Stimulated activated CD4-positive, alpha-beta T cell treated with anti-CD3 and anti-CD28 coated beads, Interleukin-2, amount 100 ng/mL, for 48 hours (primary cell): ENCODE results near the gene ABL1.

ENCODE experiments used
- DNase-seq, 2 donors: peaks; one replicate each; pipeline ENCODE4 v3.0.0-alpha.2; 2020

ABL1 gene

DNA sequence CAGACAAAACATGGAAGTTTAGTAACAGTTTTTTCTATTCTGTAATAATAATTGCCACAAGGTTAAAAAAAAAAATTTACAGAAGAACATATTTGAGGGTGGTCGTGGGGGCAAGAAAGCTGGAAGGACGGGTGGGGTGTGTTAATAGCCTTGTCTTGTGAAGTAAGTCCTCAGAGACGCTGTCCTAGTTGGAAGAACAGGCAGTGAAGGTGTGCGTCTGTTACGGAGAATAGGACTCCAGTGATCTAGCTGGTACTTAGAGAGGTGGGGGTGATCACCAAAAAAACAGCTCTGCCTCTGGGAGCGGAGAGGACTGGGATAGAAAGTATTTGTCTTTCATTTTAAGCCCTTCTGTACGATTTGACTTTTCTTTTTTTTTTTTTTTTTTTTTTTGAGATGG lies 17.7 kb downstream of the ABL1 start:
- no peak for DNase-seq

DNA sequence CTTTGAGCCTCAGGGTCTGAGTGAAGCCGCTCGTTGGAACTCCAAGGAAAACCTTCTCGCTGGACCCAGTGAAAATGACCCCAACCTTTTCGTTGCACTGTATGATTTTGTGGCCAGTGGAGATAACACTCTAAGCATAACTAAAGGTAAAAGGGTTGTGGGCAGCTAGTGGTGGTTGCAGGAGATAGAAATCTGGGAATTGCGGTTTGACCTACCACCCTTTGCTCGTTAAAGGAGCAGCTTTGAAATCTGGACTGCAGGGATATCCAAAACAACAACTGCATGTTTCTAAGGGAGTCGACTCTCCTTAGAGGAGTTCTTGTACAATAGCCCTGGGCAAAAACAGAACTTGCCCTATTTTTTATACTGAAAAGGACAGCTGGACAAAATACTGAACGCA lies 19.0 kb downstream of the ABL1 start:
- no peak for DNase-seq

DNA sequence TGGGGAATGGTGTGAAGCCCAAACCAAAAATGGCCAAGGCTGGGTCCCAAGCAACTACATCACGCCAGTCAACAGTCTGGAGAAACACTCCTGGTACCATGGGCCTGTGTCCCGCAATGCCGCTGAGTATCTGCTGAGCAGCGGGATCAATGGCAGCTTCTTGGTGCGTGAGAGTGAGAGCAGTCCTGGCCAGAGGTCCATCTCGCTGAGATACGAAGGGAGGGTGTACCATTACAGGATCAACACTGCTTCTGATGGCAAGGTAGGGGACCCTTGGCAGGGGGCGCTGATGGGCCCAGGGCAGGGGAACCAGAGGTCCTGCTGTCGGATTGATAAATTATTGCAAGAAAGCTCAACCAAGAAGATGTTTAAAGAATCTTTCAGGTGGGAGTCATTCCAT lies 19.8 kb downstream of the ABL1 start:
- no peak for DNase-seq

DNA sequence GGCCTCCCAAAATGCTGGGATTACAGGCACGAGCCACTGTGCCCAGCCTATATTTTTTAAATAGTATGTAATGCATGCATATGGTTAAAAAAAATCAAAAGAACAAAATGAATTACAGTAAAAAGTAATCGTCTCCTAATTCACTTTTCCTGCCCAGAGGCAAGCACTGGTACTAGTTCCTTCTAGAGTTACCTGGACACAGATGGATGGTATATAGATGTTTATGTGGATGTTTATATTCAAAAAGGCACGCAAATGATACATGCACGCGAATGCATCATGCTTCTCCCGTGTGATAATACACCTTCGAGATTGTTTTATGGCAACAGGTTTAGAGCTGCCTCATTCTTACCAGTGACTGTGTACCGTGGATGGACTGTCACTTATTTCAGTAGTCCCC lies 21.4 kb downstream of the ABL1 start:
- DNase-seq: no peak

DNA sequence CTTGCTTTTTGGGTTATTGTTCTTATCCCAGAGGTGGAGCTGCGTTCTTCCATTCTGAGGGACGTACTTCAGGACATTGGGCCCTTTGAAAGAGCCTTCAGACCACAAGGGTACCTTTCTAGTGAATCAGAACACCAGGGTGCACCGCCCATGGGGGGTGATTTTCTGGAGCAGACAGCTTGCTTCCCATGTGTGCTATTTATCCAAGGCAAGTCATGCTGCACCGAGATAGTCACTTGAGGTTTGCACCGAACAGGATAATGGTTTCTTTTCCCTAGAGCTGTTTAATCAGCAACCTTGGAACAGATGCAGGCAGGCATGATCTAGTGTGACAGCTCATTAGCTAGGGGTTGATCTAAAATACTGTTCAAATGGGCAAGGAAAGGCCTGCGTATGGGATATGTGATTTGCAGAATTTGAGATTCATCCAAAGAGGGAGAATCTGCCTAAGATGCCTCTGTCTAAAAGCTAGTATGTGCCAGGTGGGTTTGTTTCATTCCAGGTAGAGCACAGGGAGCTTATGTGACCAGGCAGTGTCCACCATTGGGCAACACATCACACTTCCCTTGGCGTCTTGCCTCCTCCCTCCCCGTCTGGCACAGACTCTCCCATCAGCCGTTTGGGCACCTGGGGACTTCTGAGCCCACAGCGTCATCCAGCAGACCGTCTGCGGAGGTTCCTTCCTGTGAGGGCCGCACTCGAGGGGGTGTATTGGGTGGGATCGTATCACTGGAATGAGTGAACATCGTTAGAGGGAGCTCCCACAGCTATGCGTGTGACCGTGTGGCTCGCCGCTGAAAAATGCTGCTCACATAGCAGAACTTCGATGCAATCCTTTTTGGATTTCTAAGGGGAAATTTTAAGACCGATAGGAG lies 23.0 kb downstream of the ABL1 start:
- no peak for DNase-seq

DNA sequence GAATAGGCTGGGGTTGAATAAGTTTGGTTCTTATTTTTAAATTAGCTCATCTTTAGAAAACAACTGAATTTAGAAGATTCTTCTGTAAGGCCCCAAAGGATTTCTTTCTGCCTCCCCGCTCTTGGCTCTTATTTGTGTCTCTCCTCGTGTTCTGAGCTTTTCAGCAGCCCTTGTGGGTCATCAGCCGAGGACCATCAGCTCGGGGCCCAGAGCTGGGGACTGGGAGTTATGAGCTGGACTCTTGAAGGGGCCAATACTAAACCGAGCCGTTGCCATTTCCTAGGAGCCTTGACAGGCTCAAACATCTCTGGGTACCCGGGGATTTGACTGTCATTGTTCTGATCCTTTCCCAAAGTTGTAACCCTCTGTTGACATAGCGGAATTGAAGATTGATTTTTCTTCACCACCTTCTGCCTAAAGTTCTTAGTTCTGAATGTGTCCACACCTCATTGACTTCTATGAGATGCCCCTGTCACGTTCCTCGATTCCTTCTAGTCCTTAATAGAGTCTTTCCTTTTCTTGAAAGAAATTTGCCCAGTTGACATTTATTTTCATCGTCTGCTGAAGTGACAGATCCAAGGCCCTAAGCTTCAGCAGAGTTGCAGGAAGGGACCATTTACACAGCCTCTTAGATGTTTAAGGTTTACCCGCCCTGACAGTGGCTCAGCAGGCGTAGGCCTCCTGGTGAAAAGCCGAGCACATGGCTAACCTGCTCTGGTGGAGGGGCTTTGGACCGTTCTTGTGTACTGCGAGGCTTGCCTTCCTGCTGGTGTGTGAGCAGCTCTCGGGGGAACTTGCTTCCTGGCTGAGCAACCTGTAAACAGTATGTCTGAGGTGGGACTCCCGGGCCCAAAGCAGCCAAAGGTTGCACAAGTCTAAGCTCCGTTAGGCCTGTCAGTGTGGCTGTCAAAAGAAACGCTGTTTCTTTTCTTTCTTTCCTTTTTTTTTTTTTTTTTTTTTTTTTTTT lies 24.0 kb downstream of the ABL1 start:
- no peak for DNase-seq

DNA sequence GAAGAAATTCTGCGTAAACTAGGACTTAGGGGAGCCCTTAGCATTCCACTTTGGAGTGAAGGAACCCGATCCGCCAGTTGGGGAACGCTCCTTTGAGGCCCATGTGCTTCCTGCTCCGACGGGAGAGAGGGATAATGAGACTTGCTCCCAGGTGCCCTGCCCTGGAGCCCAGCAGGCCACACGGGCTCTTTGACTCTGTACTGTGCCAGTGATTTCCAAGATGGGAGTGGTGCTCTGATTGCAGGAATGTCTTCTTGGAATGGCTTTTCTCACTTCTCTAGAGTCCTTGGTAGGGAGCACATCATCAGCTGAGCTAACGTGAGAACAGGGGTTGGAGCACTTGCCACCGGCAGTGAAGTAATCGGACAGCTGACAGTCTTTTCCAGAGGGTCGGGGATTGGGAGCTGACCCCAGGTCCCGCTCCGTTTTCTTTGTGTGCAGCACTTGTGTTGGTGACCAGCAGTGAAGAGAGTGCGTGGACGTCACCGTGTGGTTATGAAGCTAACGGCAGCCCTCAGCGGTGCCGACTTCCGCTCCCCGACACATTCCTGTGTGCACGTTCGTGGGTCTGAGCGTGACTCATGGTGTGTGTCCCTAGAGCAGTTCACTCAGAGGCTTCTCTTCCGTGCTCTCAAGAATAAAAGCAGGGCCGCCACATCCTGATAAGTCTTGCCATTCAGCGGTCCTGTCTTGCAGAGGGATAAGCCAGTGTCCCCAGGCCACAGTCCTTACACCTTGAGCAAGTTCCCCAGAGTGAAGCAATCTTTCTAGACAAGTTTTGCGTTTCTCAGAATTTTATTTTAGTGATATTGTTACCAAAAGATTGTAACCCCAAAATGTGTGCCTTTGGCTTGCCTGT lies 25.6 kb downstream of the ABL1 start:
- DNase-seq: no peak

DNA sequence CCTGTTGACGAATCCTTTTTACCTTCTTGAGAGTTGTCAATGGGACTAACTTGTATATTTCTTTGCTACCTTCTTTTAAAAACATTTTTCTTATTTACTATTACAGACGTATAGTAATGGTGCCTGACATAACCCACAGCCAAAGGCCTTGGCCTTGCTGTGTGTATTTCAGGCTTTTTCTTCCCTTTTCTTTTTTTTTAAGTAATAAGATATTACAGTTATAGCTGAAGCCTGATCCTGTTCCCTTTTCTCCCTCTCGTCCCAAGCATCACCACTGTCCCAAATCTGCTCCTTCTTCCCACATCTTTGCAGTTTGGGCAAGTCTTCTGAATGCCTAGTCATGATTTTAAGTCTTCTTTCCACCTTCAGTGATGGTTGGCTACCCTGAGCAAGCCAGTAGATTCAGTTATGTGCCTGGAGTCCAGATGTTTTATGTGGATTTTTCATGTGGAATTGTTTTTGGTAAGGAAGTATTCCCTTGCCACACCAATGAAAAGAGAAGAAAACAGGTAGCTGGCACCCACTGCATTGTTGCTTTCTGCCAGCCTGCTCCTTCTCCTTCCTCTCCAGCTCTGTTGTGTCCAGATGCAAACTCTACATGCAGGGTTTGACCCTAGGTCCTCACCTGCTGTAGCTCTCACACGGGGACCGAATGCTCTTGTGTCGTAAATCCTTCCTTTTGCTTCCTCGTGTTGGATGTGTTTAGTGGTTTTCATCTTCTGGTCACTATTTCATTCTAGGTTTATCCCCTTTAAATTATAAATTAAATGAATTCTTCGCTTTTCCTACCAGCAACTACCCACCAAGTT lies 26.5 kb downstream of the ABL1 start:
- no peak for DNase-seq

DNA sequence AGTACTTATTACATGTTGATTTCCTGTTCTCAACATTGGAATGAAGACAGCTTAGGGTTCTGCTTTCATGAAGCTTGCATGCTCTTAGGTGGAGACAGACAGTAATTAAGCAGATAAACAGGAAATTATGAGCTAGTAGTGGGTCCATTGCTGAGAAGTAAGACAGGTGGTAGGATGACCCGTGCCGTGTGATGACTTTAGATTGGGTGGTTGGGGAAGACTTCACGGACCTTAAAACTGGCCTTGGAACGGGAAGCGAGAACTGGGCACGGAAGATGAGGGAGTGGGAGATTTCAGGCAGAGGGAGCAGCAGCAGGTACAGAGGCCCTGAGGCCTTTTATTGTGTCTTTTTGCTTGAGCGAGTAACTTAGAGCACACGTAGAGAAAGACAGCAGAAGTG lies 27.2 kb downstream of the ABL1 start:
- DNase-seq: no peak

DNA sequence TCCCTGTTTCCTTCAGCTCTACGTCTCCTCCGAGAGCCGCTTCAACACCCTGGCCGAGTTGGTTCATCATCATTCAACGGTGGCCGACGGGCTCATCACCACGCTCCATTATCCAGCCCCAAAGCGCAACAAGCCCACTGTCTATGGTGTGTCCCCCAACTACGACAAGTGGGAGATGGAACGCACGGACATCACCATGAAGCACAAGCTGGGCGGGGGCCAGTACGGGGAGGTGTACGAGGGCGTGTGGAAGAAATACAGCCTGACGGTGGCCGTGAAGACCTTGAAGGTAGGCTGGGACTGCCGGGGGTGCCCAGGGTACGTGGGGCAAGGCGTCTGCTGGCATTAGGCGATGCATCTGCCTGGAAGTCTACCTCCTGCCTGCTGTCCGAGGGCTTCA lies 27.7 kb downstream of the ABL1 start:
- no peak for DNase-seq

DNA sequence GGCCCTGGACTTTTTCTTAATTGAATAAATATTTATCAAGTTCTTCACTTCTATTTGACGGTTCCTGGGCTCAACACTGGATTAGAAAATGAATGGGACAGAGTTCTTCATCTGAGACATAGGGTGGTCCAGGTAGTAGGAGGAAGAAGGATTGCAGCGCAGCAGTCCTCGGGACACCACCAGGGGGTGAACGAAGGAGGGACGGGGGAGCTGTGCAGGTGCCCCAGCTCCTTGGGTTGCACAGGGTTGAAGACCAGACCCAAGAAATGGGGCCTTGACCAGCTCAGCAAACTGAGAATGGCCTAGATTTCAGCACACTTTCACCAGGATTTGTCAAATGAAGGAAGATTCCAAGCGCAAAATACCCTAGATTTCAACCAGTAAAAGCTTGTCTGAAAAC lies 29.5 kb downstream of the ABL1 start:
- no peak for DNase-seq

DNA sequence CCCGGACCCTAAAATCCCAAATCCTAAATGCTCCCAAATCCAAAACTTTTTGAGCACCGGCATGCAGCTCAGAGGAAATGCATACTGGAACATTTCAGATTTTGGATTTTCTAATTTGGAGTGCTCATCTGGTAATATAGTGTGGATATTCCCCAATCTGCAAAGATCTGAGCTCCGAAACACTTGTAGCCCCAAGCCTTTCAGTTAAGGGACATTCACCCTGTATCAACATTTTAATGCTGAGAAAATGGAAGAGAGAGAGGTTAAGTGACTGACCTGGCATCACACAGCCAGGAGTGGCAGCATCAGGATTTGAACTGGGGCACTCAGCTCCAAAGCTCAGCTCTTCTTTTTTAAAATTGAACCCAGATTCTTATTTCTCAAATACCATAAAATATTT lies 30.9 kb downstream of the ABL1 start:
- no peak for DNase-seq

DNA sequence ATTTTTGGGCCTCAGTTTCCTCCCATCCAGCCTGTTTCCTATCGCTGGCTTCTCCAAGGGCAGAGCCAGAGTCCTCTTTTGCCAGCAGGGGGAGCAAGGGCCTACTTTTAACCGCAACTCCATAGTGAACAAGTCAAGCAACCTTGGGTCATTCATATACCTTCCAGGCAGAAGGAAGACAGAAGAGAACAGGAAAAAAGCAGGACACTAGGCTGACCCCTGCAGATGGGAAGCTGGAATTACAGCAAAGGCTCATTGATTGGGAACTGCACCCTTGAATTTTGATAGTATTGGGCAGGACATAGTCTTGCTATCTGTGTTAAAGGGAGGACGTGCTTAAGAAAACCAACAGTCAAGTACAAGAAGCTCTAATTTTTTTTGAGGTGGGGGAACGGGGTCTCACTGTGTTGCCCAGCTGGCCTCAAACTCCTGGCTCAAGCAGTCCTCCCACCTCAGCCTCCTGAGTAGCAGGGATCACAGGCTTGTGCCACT lies 31.5 kb downstream of the ABL1 start:
- DNase-seq: peak; percentile 52 to 61

DNA sequence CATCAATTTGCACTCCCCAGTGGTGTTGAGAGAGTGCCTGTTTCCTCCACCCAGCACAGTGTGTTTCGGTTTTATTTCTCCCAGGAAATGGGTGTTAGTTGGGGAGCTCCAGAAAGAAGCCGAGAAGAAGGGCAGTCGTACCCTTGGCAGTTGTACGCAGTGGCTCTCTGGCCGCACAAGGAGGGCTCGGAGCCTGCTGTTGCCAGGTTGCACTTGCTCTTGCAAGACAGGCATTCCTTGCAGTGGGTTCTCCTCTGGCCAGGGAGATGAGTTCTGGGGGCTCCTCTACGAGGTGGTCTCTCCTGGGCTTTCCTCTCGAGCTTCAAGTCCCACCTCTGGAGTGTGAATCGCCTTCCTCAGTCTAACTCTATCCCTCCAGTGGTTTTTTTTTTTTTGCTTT lies 32.5 kb downstream of the ABL1 start:
- DNase-seq: no peak

DNA sequence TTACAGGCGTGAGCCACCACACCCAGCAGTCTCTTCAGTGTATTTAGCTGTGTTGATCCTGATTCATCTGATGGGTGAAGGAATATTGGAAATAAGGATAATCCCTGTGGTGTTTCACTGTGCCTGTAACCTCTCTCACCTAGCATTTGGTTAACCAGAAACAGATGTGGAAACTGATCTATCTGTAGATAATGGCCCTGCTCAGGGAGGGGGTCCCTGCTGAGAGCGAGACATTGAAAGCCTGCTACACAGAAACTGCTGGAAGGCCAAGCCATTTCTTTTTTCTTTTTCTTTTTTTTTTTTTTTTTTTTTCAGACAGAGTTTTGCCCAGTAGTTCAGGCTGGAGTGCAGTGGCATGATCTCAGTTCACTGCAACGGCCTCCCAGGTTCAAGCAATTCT lies 33.2 kb downstream of the ABL1 start:
- no peak for DNase-seq

DNA sequence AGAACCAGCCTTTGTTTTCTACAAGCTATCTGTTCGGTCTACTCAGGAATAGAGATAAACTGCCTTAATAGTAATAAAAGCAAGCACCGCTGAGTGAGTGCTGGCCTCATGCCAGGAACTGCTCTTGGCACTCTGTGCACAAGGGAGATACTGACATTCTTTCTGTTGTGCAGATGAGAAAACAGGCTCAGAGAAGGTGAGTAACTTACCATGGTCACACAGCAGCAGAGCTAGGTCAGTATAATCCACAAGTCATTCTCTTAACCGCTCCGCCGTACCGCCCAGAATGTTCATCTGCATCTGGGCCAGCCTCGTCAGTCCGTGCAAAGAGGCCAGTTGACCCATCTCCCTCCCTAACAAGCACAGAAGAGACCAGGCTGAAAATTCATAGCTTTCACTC lies 34.2 kb downstream of the ABL1 start:
- no peak for DNase-seq

DNA sequence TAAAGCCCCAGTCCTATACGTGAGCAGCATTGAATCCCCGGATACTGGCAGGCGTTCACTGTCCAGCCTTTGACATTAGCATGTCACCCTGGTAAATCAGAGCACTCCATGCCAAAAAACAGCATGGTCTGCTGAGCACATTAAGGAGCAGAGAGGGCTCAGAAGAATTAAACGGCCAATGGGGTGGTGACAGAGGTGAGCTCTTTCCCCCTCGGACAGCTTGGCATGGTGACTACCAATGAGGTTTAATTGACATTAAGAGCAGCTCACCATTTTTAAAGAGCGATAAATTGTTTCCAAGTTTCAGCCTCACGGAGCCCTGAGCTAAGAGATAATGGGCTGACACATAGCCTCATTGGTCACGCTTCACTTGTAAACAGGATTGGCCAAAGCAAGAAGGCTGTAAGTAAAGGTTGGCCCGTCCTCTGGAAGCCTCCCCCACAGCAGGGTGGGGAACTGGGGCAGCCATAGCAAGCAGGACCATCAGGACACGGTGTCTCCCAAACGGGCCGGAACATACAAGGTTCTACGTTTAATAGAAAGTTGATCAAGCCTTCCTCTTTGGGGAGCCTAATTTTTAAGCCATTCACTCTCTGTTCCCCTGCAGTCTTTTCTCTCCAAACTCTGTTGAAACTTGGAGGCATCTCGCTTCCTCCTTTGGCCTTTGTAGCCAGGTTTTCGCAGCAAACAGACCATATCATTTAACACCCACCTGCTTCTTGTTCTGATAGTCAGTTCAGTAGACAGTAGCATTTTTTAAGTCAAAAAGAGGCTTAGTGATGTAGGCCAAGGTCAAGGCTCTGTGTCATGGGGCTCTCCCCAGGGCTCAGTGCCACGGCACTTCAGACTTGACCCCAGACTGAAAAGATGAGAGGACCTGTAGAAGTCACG lies 35.7 kb downstream of the ABL1 start:
- no peak for DNase-seq

DNA sequence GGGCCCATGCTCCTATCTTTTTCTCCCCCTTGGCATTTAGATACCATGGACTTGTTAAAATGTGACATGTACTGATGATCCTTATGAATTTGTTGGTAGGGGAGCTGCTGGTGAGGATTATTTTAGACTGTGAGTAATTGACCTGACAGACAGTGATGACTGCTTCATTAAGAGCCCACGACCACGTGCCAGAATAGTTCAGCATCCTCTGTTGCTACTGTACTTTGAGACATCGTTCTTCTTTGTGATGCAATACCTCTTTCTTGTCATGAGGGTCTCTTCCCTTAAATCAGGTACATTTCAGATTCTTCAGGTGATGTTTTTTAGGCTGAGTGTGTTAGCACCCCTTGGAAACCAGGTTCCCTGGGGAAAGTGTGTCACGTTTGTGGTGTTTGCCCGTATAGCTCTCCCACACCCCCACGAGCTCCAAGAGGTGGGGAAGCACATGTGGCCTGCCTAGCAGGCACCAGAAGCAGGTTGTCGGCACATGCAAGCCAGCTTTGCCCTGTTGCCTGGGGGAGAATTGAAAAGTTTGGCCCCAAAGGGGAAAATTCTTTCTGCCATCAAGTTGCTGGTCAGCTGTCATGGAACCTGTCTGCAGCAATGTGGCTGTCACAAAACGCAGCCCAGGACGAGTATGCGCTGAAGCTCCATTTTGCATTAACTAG lies 36.5 kb downstream of the ABL1 start:
- DNase-seq: no peak

DNA sequence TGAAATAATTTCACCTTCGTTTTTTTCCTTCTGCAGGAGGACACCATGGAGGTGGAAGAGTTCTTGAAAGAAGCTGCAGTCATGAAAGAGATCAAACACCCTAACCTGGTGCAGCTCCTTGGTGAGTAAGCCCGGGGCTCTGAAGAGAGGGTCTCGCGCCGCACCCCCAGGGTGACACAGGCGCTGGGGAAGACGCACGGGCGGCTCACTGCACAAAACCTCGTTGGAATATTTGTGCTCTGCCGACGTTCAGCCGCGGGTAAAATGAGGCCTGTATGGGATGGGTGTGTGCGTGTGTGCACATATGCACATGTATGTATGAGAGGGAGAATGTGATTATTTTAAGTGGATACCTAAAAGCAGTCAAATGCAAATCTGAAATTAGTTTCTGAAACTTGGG lies 37.0 kb downstream of the ABL1 start:
- no peak for DNase-seq

DNA sequence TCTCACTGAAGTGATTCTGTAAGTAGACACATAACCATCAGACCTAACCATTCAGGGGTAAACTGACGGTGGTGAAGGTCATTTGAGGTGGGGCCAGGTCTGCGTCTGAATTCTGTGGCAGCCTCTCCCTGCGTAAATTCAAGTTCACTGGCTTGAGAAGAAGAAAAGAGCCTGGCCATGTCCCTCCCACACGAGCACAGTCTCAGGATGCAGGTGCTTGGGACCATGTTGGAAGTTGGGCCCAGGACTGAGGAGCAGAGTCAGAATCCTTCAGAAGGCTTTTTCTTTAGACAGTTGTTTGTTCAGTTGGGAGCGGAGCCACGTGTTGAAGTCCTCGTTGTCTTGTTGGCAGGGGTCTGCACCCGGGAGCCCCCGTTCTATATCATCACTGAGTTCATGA lies 37.5 kb downstream of the ABL1 start:
- no peak for DNase-seq
